HUES6 (cell line): ENCODE measurements around the gene GATA2.

Experiments
- H3K27ac ChIP-seq: 2 replicates; pipeline ENCODE4 v1.7.0; 2013; ENCODE audit warnings: low read depth, mild to moderate bottlenecking, low read length, inconsistent platforms
- H3K27me3 ChIP-seq: 2 replicates; pipeline ENCODE4 v1.6.1; 2013; ENCODE audit warnings: low read length; ENCODE audit not compliant: control insufficient read depth, insufficient read depth
- H3K36me3 ChIP-seq: 2 replicates; pipeline ENCODE4 v1.6.1; 2013; ENCODE audit warnings: low read length; ENCODE audit not compliant: control insufficient read depth, insufficient read depth
- H3K4me1 ChIP-seq: 2 replicates; pipeline ENCODE4 v1.6.1; 2013; ENCODE audit warnings: low read length; ENCODE audit not compliant: control insufficient read depth, insufficient read depth
- H3K4me3 ChIP-seq: 2 replicates; pipeline ENCODE4 v1.5.1; 2013; ENCODE audit warnings: low read depth, low read length
- H3K9ac ChIP-seq: one replicate; pipeline ENCODE4 v1.6.1; 2013; ENCODE audit warnings: mild to moderate bottlenecking, low read length
- H3K9me3 ChIP-seq: 2 replicates; pipeline ENCODE4 v1.6.1; 2013; ENCODE audit warnings: low read depth, low read length; ENCODE audit not compliant: control insufficient read depth, insufficient read depth

Gene GATA2

DNA sequence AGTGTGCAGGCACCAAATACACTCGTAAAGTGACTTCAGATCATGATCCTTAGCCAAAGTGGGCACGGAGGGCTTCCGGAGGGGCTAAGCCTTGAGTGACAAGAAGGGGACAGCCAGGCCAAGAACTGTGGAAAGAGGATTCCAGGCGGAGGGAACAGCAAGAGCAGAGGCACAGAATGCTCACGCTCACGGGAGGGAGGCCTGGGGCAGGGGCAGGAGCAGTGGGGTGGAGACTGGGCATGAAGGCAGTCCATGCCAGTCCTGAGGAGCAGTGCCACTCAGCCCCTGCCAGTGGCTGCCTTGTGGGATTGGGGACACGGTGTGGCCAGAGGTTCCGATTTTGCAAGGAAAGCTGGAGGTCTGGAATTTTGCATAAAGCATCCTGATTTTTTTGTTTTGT, 62.3 kb downstream of the GATA2 start:
- Histone ChIP-seq H3K27me3 (peaks cover 88% of the 10 kb centered on the region), H3K4me3 (no peak overlapping the region), H3K36me3 (no peaks in the 10 kb centered on the region), H3K9ac (no peak overlapping the region), H3K9me3 (no peaks in the 10 kb centered on the region), H3K27ac (no peak overlapping the region), H3K4me1 (peaks cover 58% of the 10 kb centered on the region)

- no peaks in the 10 kb centered on the region for H3K36me3 ChIP-seq
- H3K27me3 ChIP-seq, result peaks cover 88% of the 10 kb centered on the region
- peaks cover 54% of the 10 kb centered on the region for H3K4me1 ChIP-seq
- H3K9ac ChIP-seq, result no peak overlapping the region
- no peaks in the 10 kb centered on the region for H3K9me3 ChIP-seq
- no peak overlapping the region for H3K4me3 ChIP-seq
- H3K27ac ChIP-seq, result no peak overlapping the region
Observed at GRCh38 chr3:128430301-128430700, 62.7 kb downstream of the GATA2 start.

- Histone ChIP-seq H3K4me1 (peaks cover 48% of the 10 kb centered on the region), H3K36me3 (no peaks in the 10 kb centered on the region), H3K9ac (no peak overlapping the region), H3K4me3 (no peak overlapping the region), H3K27me3 (peaks cover 89% of the 10 kb centered on the region), H3K27ac (no peak overlapping the region), H3K9me3 (no peaks in the 10 kb centered on the region)
Observed at GRCh38 chr3:128429751-128430150, 63.2 kb downstream of the GATA2 start.
